HG03175 (cell line): ENCODE results near the gene DHX29.

Experiments
- ATAC-seq: cut with Tn5 transposase; IDR thresholded peaks from one replicate; pipeline ENCODE4 v1.9.1; 2021; ENCODE audit warnings: mild to moderate bottlenecking, moderate library complexity; ENCODE audit not compliant: unreplicated experiment

DHX29 gene

GRCh38 chr5:55211184-55211874 lies 96.2 kb downstream of the DHX29 start:
- ATAC-seq, result no peak
